ENCODE results near the gene SOWAHA.

Gene SOWAHA

DNA sequence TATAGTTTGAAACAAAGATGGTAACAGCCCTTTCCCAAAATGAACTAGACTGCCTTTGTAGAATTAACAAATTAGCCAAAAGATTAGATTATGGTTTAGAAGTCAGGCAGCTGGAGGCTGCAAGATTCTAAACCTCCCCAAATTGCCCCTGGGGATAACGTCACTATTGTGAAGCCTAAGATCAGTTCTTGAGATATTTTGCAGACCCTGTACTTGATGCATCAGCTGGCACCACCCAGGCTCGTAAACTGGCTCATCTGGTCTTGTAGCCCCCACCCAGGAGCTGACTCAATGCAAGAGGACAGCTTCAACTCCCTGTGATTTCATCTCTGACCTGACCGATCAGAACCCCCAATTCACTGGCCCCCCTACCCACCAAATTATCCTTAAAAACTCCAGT, 4.2 kb upstream of the SOWAHA start:
- DNase-seq: no peak

DNA sequence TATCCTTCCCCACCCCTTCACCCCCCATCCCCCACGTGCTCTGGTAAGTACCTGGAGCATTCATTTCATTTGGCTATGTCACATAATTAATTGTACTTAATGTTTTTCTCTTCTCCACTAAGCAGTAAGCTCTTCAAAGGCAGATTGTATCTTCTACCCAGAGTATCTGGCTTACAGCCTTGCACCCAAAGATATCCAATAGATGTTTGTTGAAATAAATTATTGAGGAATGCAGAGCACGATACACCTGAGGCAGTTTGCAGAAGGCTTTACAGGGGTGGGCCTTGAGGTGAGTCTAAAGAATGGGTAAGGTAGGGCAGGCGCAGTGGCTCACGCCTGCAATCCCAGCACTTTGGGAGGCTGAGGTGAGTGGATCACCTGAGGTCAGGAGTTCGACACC, 2.5 kb upstream of the SOWAHA start:
- DNase-seq: no peak

DNA sequence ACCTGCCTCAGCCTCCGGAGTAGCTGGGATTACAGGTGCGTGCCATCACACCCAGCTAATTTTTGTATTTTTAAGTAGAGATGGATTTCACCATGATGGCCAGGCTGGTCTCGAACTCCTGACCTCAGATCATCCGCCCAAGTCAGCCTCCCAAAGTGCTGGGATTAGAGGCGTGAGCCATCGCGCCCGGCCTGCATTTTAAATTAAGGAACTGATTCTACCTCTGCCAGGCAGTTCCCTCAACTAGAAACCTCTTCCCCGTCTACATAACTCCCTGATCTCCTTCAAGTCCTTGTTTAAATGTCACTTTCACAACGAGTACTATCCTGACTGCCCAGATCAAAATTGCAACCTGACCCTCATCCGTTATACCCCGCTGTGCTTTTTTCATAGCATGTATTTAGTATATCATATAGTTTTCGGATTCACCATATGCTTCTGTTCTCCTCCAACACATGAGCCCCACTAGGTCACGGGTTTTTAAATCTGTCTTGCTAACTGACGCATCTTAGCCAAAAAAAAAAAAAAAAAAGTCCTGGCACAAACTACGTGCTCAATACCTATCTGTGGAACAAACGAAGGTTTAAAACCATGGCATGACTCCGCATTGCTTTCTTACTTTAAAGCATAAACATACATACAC, 858 bp upstream of the SOWAHA start:
- no peak for DNase-seq

DNA sequence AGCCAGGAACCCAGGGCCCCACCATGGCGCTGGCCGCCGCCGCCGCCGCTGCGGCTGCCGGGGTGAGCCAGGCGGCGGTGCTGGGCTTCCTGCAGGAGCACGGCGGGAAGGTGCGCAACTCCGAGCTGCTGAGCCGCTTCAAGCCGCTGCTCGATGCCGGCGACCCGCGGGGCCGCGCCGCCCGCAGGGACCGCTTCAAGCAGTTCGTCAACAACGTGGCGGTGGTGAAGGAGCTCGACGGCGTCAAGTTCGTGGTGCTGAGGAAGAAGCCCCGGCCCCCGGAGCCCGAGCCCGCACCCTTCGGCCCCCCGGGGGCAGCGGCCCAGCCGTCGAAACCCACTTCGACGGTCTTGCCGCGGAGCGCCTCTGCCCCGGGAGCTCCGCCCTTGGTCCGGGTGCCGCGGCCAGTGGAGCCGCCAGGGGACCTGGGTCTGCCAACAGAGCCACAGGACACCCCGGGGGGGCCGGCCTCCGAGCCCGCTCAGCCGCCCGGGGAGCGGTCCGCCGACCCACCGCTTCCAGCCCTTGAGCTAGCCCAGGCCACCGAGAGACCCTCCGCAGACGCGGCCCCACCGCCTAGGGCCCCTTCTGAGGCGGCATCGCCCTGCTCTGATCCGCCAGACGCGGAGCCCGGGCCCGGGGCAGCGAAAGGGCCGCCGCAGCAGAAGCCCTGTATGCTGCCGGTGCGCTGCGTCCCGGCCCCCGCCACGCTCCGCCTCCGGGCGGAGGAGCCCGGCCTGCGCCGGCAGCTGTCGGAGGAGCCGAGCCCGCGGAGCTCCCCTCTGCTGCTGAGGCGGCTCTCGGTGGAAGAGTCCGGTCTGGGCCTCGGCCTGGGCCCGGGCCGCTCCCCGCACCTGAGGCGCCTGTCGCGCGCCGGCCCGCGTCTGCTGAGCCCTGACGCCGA, 749 bp downstream of the SOWAHA start:
- peak in 1 of 2 experiments; percentile 26 for DNase-seq

DNA sequence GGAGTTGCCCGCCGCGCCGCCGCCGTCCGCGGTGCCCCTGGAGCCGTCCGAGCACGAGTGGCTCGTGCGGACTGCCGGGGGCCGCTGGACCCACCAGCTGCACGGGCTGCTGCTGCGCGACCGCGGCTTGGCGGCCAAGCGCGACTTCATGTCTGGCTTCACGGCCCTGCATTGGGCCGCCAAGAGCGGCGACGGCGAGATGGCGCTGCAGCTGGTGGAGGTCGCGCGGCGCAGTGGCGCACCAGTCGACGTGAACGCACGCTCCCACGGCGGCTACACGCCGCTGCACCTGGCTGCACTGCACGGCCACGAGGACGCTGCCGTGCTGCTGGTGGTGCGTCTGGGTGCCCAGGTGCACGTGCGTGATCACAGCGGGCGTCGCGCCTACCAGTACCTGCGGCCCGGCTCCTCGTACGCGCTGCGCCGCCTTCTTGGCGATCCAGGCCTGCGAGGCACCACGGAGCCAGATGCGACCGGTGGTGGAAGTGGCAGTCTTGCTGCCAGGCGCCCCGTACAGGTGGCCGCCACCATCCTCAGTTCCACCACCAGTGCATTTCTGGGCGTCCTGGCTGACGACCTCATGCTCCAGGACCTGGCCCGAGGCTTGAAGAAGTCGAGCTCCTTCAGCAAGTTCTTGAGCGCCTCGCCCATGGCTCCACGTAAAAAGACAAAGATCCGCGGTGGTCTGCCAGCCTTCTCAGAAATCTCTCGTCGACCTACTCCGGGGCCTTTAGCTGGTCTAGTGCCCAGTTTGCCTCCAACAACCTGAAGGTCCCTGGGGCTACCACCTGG, 1.6 kb downstream of the SOWAHA start:
- DNase-seq: no peak

GRCh38 chr5:132815454-132815853, 2.4 kb downstream of the SOWAHA start:
- DNase-seq: no peak

DNA sequence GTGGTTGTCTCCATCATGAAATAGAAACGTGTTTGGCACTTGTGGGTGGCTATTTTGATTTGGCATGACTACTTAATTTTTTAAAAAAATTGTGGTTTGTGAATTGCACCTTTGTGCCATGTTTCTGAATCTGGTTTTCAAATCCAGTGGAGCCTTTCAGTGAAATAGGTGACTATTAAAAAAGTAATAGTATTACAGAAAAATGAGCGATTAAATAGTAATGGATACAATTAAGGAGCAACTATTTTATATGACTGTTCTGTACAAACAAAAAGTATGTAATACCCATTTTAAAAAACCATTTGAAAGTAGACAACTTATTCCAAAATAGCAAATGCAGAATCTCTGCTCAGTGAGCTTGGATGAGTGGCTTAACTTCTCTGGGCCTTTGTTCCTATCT, 3.0 kb downstream of the SOWAHA start:
- DNase-seq: no peak

GRCh38 chr5:132816554-132816953, 3.5 kb downstream of the SOWAHA start:
- DNase-seq: no peak

DNA sequence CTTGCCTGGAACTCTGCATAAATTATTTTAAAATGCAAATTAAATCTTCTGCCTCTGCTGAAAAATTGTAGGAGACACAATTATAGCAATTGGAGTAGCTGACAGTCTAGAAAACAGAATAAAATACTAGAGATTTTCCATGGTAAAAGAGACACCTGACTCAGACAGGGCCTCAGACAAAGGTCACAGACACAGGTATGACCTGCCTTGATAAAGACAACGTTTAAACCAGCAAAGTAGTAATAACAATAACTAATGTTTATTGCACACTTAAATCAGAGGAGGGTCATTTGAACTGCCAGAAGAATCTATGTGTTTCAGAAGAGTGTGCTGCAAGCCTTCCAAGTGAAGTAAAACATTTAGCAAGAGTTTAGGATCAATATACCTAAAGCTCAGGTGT, 3.9 kb downstream of the SOWAHA start:
- no peak for DNase-seq

GRCh38 chr5:132819468-132819867, 6.4 kb downstream of the SOWAHA start:
- DNase-seq: no peak

GRCh38 chr5:132820162-132820754, 7.2 kb downstream of the SOWAHA start:
- DNase-seq: peak; percentile 75 to 90

GRCh38 chr5:132821350-132821749, 8.2 kb downstream of the SOWAHA start:
- DNase-seq: no peak

DNA sequence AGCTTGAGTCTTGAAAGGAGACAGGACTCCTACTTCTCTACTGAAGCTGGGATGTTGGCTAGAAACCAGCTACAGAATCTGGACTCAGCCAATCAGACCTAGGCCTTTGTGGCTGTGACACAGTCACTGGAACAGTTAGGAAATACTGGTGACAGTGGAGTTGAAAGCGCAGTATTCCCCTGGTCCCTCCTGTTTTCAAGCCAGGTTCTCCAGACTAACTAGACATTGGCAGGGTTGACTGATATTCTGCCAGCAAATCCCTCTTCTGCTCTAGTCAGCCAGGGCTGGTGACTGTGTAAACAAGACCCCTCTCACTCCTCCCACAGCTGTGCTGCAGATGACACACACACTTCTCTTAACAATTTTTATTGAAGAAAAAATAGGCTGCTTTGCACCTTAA, 8.7 kb downstream of the SOWAHA start:
- peak in 1 of 2 experiments; percentile 3 for DNase-seq

- no peak for DNase-seq
Observed at GRCh38 chr5:132822650-132823480, 9.8 kb downstream of the SOWAHA start.

DNA sequence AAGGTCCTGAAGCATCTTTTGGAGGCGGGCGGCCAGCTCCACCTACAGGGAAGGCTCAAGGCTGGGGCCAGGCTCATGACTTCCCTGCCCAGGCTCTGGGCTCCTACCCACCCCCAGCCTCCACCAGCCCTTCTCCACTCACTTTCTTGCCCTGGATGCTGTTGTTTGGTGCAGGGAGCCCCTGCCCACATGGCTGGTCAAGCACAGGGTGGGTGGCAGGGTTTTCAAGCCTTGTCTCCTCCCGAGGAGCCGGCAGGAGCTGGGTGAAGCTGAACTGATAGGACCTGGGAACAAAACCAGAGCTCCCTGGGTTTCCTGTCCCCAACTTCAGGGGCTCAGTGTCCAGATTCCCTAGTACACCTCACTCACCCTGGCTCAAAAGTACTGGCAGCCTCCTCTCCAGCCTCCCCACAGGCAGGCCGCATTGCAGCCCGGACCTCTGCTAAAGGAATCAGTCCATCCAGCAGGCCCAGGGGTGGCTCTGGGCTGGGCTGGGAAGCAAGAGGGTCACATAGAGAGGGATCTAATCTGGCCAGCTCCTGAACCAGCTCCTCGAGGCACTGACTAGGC, 10.5 kb downstream of the SOWAHA start:
- DNase-seq: no peak

- no peak for DNase-seq
Observed at GRCh38 chr5:132824426-132824825, 11.3 kb downstream of the SOWAHA start.

DNA sequence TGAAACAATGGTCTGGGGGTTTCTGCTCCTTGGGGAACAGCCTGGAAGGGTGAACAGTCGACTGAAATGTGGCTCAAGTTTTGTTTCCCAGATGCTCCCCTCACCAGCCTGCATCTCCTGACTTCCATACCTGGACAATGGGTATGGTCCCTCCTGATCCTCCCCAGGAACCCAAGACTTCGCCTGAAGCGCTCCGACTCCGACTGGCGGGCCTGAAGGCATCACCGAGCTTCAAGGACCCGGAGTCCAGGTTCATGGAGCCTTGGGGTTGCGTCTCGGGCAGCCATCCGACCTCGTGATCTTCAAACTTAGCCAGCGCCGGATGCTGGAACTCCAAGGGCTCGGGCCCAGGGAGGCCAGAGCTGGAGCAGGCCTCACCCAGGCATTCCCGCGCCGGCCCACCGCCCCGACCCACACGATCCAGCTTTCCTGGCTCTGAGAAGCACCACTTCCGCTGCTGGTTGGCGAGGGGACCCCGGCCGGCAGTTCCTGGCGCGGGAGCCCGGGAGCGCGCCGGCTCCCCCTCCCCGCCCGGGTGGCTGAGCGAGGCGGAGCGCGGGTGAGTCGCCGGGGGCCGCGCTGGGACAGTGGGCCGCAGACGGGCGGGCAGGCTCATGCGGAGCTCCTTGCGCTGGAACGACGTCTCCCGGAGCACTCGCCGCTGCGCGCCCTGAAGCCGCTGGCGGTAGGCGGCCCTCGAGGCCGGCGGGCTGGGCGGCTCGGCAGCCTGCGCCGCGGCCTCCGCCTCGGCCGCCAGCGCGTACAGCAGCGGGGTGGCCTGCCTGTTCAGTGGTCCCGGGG, 12.1 kb downstream of the SOWAHA start:
- DNase-seq: no peak

- no peak for DNase-seq
Observed at GRCh38 chr5:132825834-132826391, 12.8 kb downstream of the SOWAHA start.

DNA sequence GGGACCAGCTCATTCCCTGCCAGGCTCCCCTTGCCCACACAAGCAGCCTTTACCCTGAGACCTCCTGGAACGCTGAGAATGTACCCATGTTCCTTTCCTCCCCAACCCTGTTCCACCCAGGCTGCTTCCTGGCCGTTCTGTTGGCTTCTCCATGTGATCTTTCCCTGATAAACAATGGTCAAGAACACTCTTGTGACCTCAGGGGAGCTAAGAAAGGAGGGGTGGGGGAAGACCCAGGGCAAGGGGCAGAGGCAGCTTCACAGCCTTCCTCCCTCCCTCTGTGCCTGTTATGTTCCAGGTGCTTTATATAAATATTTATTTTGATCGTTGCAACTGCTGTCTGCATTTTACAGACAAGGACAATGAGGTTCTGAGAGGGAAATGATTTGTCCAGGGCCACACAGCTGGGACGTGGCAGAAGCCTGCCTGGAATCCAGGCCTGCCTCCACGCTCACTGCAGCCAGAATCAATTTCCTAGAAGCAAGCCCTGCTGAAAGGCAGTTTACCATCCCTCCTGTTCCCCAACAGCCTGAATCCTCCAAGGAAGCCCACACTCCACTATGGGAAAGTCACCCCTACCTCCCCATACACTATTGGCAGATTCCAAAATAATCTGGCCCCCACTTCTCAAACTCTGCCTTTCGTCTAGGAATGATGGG, 13.5 kb downstream of the SOWAHA start:
- no peak for DNase-seq

Measured in SHP77 (cell line).